Panc1 (cell line): Measurements from ENCODE around the gene ACTR3C.

Experiments used
- POLR2AphosphoS5 ChIP-seq: IDR thresholded peaks from 2 replicates; pipeline ENCODE4 v1.6.1; 2012; ENCODE audit warnings: mild to moderate bottlenecking, low read depth, low read length, moderate library complexity
- SIN3A ChIP-seq: IDR thresholded peaks from 2 replicates; pipeline ENCODE4 v1.6.1; 2012; ENCODE audit warnings: low read depth, mild to moderate bottlenecking, low read length, moderate library complexity, borderline replicate concordance; ENCODE audit not compliant: insufficient read depth
- TCF7L2 ChIP-seq: IDR thresholded peaks from 2 replicates; pipeline ENCODE4 v1.6.1; 2011; ENCODE audit warnings: mild to moderate bottlenecking, low read depth, low read length, inconsistent platforms
- TF ChIP-seq, protein P1 (sequence below): fragments of 450-650 bp; IDR thresholded peaks from 2 replicates; pipeline ENCODE4 v1.5.1; 2017; ENCODE audit warnings: mild to moderate bottlenecking
- TF ChIP-seq, protein P2 (sequence below), 2 experiments: IDR thresholded peaks; 2 replicates each; pipeline ENCODE4 v1.6.1; 2011 to 2012; ENCODE audit warnings: low read depth in 2 of 2, control low read depth in 1 of 2, low read length in 1 of 2, mild to moderate bottlenecking in 1 of 2, moderate library complexity in 1 of 2; ENCODE audit not compliant: insufficient read depth in 1 of 2

DNA sequence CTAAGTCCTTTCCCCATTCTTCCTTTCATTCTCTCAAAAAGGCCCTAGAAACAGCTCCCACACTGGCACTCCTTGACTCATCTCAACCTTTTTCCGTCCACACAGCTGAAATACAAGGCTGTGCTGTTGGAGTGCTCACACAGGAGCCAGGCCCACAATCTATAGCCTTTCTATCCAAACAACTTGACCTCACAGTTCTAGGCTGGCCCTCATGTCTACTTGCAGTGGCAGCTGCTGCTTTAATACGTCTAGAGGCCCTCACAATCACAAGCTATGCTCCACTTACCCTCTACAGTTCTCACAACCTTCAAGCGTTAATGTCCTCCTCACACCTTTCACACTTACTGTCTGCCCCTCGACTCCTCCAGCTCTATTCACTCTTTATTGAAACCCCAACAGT lies 12.2 kb downstream of the ACTR3C start:
- TF ChIP-seq, protein P1, sequence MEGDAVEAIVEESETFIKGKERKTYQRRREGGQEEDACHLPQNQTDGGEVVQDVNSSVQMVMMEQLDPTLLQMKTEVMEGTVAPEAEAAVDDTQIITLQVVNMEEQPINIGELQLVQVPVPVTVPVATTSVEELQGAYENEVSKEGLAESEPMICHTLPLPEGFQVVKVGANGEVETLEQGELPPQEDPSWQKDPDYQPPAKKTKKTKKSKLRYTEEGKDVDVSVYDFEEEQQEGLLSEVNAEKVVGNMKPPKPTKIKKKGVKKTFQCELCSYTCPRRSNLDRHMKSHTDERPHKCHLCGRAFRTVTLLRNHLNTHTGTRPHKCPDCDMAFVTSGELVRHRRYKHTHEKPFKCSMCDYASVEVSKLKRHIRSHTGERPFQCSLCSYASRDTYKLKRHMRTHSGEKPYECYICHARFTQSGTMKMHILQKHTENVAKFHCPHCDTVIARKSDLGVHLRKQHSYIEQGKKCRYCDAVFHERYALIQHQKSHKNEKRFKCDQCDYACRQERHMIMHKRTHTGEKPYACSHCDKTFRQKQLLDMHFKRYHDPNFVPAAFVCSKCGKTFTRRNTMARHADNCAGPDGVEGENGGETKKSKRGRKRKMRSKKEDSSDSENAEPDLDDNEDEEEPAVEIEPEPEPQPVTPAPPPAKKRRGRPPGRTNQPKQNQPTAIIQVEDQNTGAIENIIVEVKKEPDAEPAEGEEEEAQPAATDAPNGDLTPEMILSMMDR: no peak
- TF ChIP-seq POLR2AphosphoS5 (no peak), TCF7L2 (no peak), SIN3A (no peak)
- TF ChIP-seq, protein P2, sequence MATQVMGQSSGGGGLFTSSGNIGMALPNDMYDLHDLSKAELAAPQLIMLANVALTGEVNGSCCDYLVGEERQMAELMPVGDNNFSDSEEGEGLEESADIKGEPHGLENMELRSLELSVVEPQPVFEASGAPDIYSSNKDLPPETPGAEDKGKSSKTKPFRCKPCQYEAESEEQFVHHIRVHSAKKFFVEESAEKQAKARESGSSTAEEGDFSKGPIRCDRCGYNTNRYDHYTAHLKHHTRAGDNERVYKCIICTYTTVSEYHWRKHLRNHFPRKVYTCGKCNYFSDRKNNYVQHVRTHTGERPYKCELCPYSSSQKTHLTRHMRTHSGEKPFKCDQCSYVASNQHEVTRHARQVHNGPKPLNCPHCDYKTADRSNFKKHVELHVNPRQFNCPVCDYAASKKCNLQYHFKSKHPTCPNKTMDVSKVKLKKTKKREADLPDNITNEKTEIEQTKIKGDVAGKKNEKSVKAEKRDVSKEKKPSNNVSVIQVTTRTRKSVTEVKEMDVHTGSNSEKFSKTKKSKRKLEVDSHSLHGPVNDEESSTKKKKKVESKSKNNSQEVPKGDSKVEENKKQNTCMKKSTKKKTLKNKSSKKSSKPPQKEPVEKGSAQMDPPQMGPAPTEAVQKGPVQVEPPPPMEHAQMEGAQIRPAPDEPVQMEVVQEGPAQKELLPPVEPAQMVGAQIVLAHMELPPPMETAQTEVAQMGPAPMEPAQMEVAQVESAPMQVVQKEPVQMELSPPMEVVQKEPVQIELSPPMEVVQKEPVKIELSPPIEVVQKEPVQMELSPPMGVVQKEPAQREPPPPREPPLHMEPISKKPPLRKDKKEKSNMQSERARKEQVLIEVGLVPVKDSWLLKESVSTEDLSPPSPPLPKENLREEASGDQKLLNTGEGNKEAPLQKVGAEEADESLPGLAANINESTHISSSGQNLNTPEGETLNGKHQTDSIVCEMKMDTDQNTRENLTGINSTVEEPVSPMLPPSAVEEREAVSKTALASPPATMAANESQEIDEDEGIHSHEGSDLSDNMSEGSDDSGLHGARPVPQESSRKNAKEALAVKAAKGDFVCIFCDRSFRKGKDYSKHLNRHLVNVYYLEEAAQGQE (IDR thresholded peaks at IDR 0.05; ENCODE audit: insufficient read depth in 1 of 2, low read depth in 2 of 2, low read length in 1 of 2): no peak
